Ishikawa (cell line): ENCODE data around the gene NDRG4.

Experiments used
- CEBPB ChIP-seq: IDR thresholded peaks from 2 replicates; pipeline ENCODE4 v1.6.1; 2012
- CREB1 ChIP-seq: IDR thresholded peaks from 2 replicates; pipeline ENCODE4 v1.6.1; 2012; ENCODE audit warnings: low read depth
- EP300 ChIP-seq: IDR thresholded peaks from 2 replicates; pipeline ENCODE4 v1.6.1; 2012; ENCODE audit warnings: borderline replicate concordance
- RAD21 ChIP-seq: IDR thresholded peaks from 2 replicates; pipeline ENCODE4 v1.6.1; 2012; ENCODE audit warnings: low read depth
- TAF1 ChIP-seq: IDR thresholded peaks from 2 replicates; pipeline ENCODE4 v1.6.1; 2012; ENCODE audit warnings: low read depth, mild to moderate bottlenecking
- TCF12 ChIP-seq: IDR thresholded peaks from 2 replicates; pipeline ENCODE4 v1.6.1; 2012; ENCODE audit warnings: low read depth
- TEAD4 ChIP-seq: IDR thresholded peaks from 2 replicates; pipeline ENCODE4 v1.6.1; 2012
- YY1 ChIP-seq: IDR thresholded peaks from 2 replicates; pipeline ENCODE4 v1.6.1; 2012; ENCODE audit warnings: low read depth
- ZBTB7A ChIP-seq: IDR thresholded peaks from 2 replicates; pipeline ENCODE4 v1.6.1; 2012; ENCODE audit warnings: low read depth
- TF ChIP-seq, protein P1 (sequence below): IDR thresholded peaks from 2 replicates; pipeline ENCODE4 v1.6.1; 2012; ENCODE audit warnings: low read depth, mild to moderate bottlenecking
- TF ChIP-seq, protein P2 (sequence below): IDR thresholded peaks from 2 replicates; pipeline ENCODE4 v1.6.1; 2012
- TF ChIP-seq, protein P3 (sequence below): IDR thresholded peaks from 2 replicates; pipeline ENCODE4 v1.6.1; 2012

DNA sequence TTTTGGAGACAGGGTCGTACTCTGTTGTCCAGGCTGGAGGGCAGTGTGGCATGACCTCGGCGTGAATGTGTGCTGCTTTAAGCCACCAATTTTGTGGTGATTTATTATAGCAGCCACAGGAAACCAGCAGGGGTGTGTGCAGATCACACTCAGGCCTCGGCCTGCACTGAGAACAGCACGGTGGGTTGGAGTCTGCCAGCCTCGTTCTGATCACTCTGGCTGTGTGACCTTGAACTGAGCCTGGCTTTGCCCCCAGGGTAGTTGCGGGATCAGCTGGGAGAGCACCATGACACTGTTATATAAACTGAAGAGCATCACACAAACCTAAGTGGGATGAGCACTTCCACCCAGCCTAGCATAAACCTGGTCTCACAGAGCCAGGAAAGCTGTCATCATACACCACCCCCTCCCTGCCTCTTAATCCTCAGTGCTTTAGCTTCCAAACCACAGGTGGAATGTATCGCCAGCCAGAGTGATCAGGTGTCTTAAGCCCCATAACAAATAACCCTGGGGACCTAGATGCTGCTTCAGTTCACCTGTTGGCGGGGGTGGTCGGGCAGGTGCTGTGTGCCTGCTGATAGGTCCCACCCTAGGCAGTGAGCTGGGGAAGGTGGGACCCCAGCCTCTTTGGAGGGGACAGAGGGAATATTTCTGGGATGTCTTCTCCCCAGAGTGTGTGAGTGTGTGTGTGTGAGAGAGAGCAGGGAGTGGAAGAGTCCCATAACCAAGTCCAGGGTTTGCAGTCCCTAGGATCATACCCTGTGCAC lies 28.6 kb upstream of the NDRG4 start:
- no peak for TF ChIP-seq EP300
- TF ChIP-seq YY1: no peak
- TF ChIP-seq TCF12: no peak
- TF ChIP-seq TEAD4: no peak
- TF ChIP-seq, protein P1, sequence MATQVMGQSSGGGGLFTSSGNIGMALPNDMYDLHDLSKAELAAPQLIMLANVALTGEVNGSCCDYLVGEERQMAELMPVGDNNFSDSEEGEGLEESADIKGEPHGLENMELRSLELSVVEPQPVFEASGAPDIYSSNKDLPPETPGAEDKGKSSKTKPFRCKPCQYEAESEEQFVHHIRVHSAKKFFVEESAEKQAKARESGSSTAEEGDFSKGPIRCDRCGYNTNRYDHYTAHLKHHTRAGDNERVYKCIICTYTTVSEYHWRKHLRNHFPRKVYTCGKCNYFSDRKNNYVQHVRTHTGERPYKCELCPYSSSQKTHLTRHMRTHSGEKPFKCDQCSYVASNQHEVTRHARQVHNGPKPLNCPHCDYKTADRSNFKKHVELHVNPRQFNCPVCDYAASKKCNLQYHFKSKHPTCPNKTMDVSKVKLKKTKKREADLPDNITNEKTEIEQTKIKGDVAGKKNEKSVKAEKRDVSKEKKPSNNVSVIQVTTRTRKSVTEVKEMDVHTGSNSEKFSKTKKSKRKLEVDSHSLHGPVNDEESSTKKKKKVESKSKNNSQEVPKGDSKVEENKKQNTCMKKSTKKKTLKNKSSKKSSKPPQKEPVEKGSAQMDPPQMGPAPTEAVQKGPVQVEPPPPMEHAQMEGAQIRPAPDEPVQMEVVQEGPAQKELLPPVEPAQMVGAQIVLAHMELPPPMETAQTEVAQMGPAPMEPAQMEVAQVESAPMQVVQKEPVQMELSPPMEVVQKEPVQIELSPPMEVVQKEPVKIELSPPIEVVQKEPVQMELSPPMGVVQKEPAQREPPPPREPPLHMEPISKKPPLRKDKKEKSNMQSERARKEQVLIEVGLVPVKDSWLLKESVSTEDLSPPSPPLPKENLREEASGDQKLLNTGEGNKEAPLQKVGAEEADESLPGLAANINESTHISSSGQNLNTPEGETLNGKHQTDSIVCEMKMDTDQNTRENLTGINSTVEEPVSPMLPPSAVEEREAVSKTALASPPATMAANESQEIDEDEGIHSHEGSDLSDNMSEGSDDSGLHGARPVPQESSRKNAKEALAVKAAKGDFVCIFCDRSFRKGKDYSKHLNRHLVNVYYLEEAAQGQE: no peak
- TF ChIP-seq CREB1: no peak
- TF ChIP-seq TAF1: no peak
- no peak for TF ChIP-seq RAD21
- TF ChIP-seq, protein P2, sequence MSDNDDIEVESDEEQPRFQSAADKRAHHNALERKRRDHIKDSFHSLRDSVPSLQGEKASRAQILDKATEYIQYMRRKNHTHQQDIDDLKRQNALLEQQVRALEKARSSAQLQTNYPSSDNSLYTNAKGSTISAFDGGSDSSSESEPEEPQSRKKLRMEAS: no peak
- TF ChIP-seq CEBPB: no peak
- TF ChIP-seq, protein P3, sequence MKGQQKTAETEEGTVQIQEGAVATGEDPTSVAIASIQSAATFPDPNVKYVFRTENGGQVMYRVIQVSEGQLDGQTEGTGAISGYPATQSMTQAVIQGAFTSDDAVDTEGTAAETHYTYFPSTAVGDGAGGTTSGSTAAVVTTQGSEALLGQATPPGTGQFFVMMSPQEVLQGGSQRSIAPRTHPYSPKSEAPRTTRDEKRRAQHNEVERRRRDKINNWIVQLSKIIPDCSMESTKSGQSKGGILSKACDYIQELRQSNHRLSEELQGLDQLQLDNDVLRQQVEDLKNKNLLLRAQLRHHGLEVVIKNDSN: no peak
- no peak for TF ChIP-seq ZBTB7A
